ENCODE measurements around the gene ADARB2.

- TF ChIP-seq CTCF (IDR thresholded peaks at IDR 0.05) = no peak
- TF ChIP-seq POLR2A (IDR thresholded peaks at IDR 0.05) = no peak
These were observed 112.2 kb downstream of the ADARB2 start for GRCh38 chr10:1625079-1625478.
